Loucy (cell line): ENCODE data around the gene POLRMT.

Source experiments
- EZH2phosphoT487 ChIP-seq: fragments of 200-600 bp; IDR thresholded peaks from 2 replicates; pipeline ENCODE4 v1.6.1; 2018; ENCODE audit warnings: antibody characterized with exemption, mild to moderate bottlenecking, moderate library complexity, borderline replicate concordance
- TF ChIP-seq, protein P1 (sequence below): fragments of 200-600 bp; sonication (generic); conservative IDR thresholded peaks from 2 replicates; pipeline ENCODE4 v1.5.1; 2014; ENCODE audit warnings: mild to moderate bottlenecking, antibody characterized with exemption, low read length

DNA sequence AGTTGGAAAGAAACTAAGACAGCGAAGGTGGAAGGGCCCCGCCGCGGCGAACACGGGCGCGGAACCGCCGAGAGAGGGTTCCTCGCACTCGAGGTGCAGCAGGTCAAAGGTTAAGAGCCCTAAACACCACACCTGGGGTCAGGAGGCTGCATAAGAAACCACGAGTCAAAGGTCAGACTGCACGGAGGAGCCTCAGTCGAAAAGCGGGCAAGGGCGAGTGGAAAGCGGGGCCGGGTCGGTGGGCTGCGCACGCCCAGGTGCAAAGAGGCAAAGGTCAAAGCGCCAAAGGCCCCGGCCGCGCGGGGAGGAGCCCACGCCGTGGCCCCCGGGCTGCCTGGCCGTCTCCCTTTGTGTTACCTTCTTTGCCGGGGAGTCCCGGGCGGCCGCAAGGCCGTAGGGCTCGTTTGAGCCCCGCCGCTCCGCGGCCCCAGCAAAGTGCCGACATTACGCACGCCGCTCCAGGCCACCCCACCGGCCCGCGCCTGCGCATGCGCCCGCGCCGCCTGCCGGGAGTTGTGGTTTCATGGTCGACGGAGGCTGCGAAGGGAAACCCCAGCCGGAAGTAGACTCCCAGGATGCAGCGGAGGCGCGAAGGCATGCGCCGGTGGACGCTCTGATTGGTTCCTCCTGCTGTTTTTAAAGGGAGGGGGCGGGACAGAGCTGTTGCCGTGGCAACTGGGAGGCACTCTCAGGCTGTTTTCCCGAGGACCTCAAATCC lies at the start of gene POLRMT:
- TF ChIP-seq, protein P1, sequence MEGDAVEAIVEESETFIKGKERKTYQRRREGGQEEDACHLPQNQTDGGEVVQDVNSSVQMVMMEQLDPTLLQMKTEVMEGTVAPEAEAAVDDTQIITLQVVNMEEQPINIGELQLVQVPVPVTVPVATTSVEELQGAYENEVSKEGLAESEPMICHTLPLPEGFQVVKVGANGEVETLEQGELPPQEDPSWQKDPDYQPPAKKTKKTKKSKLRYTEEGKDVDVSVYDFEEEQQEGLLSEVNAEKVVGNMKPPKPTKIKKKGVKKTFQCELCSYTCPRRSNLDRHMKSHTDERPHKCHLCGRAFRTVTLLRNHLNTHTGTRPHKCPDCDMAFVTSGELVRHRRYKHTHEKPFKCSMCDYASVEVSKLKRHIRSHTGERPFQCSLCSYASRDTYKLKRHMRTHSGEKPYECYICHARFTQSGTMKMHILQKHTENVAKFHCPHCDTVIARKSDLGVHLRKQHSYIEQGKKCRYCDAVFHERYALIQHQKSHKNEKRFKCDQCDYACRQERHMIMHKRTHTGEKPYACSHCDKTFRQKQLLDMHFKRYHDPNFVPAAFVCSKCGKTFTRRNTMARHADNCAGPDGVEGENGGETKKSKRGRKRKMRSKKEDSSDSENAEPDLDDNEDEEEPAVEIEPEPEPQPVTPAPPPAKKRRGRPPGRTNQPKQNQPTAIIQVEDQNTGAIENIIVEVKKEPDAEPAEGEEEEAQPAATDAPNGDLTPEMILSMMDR: no peak
- no peak for TF ChIP-seq EZH2phosphoT487
